VCaP (cell line): ENCODE data around the gene CAP2.

Experiments
- H3K27ac ChIP-seq: fragments of 450-650 bp; 2 replicates; pipeline ENCODE4 v1.5.1; 2017
- TF ChIP-seq, protein P1 (sequence below): fragments of 450-650 bp; conservative IDR thresholded peaks from 2 replicates; pipeline ENCODE4 v1.5.1; 2017; ENCODE audit warnings: mild to moderate bottlenecking, moderate library complexity

The CAP2 gene

GRCh38 chr6:17416806-17417205 lies 23.4 kb downstream of the CAP2 start:
- no peak overlapping the region for H3K27ac ChIP-seq
- TF ChIP-seq, protein P1, sequence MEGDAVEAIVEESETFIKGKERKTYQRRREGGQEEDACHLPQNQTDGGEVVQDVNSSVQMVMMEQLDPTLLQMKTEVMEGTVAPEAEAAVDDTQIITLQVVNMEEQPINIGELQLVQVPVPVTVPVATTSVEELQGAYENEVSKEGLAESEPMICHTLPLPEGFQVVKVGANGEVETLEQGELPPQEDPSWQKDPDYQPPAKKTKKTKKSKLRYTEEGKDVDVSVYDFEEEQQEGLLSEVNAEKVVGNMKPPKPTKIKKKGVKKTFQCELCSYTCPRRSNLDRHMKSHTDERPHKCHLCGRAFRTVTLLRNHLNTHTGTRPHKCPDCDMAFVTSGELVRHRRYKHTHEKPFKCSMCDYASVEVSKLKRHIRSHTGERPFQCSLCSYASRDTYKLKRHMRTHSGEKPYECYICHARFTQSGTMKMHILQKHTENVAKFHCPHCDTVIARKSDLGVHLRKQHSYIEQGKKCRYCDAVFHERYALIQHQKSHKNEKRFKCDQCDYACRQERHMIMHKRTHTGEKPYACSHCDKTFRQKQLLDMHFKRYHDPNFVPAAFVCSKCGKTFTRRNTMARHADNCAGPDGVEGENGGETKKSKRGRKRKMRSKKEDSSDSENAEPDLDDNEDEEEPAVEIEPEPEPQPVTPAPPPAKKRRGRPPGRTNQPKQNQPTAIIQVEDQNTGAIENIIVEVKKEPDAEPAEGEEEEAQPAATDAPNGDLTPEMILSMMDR, result no peak

DNA sequence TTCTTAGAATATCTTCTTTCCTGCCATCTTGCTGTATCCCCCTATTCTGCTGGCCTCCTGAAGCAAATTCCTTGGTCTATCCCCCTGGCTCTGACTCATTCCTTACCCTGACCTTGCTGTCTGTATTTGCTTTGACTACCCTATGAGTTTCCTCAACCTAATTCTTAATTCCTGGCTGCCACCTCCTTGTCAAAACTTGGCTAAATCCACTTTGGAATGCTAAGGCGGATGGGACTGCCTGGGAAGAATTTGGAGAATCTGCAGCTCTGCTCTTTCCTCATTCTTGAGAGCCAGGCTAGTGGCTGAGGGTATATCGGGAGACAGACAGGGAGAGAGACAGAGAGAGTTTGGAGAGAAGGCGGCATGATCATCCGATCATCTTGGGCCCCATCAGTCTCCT lies 24.4 kb downstream of the CAP2 start:
- no peak overlapping the region for H3K27ac ChIP-seq
- TF ChIP-seq, protein P1, result no peak

DNA sequence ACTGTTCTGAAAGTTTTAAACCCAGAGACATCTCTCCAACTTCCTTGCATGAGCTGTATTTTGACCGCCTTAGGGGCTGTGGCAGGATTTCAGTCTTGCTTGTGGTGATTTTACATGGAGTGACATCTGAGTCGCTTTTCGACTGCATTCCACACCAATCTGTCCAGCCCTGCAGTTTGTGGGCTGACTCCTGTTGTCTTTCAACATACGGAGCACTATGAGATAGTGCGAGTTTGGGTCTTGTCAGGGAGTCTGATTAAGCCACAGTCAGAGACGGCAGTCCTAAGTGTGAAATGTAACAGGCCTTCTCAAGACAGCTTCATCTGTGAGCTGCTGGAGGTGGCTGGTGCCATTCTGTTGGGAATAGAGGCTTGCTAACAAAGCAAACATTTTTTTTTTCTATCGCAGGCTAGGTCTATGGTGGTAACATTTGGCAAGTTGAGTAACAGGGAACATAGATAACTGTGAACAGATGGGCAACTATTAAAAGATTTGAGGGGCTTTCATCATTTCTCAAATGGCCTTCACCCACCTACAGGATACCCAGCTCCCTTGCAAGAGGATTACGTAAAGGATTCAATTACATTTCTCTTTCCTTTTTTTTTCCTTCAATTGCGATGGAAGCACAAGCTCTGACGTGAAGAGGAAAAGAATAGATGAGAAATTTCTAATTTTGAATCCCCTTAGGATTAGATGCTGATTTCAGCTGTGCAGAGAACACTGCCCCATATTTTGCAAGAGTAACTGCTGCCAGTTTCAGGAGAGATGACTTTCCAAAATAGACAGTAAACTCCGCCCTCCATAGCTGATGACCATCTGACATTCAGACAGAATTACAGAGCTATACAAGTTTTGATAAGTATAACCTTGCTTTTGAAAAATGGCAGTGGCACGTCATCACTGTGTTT lies 25.1 kb downstream of the CAP2 start:
- TF ChIP-seq, protein P1, result no peak

DNA sequence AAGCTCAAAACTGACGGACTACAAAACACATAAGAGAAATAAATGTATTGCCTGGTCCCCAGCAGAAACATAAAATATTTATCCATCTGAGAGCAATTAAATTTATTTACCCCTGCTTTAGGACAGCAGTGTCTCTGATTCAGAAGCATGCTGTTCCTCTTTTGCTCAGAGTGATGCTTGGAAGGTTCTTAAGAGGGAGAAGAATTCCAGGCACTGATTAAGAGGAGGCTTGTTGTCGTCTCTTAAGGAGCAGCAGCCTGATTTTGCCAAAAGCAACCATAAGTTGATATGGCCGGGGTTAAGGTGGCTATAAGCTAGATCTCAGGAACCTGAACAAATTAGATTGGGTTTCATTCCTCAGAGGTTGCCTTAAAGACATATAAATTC lies 25.8 kb downstream of the CAP2 start:
- TF ChIP-seq, protein P1, result no peak
- H3K27ac ChIP-seq, result no peak overlapping the region

More for the DNA sequence above, 25.1 kb downstream of the CAP2 start:
- H3K27ac ChIP-seq, result no peak overlapping the region

- TF ChIP-seq, protein P1, result no peak
- H3K27ac ChIP-seq, result no peak overlapping the region
Measured at GRCh38 chr6:17420368-17420767, 27.0 kb downstream of the CAP2 start.

DNA sequence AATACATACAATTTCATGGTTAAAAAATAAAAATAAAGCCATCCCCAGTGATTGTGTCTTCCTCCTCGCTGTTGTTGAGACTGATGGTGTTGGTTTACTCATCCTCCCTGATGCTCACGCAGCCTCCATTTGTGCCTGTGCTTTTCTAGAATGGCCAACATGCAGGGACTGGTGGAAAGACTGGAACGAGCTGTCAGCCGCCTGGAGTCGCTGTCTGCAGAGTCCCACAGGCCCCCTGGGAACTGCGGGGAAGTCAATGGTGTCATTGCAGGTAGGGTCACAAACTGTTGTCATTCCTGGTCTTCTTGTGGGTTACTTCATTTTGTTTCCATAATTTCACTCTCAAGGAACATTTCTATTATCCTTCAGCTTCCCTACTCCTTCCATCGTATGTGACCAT lies 28.0 kb downstream of the CAP2 start:
- TF ChIP-seq, protein P1, result no peak
- no peak overlapping the region for H3K27ac ChIP-seq

DNA sequence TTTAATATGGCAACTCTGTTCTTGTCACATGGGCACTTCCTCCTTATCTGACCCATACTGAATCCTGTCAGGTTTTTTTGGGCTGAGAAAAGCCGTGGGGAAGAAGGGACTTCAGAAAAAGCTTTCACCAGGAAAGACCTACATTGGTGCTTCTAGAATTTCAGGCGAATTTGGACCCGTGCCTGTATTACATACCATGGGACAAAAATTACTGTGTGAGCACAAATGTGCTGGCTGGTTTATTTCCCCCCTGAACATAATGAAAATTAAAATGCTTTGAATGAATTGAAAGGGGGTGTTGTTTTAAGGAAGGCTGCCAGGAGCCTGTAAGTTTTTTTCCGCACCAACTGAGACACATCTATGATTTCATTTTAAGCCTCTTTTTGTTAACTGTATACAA lies 29.6 kb downstream of the CAP2 start:
- TF ChIP-seq, protein P1, result no peak
- H3K27ac ChIP-seq, result no peak overlapping the region
